Breast epithelium (tissue), 4 donors: ENCODE data around the gene GREM2. TPM values are rescaled to one million over a fixed set of nuclear protein-coding genes. Genes with fewer than 3 reads are reported as not detected.

ENCODE experiments used
- DNase-seq, 2 donors: peaks; one replicate each; pipeline ENCODE4 v3.0.0-alpha.2; 2019; ENCODE audit warnings: low spot score in 2 of 2
- H3K27ac ChIP-seq, 2 donors: fragments of 200-600 bp; sonication (generic) in 1 of 2; one replicate each; pipeline ENCODE4 v1.5.1; 2016 to 2019; ENCODE audit warnings: mild to moderate bottlenecking in 1 of 2
- H3K27me3 ChIP-seq, 2 donors: fragments of 200-600 bp; sonication (generic) in 1 of 2; one replicate each; pipeline versions ENCODE4 v1.5.1 to v1.6.0; 2017 to 2019; ENCODE audit warnings: control low read depth in 1 of 2, mild to moderate bottlenecking in 1 of 2
- H3K36me3 ChIP-seq: fragments of 200-600 bp; one replicate; pipeline ENCODE4 v1.5.1; 2019
- H3K4me1 ChIP-seq, 2 donors: fragments of 200-600 bp; sonication (generic); one replicate each; pipeline ENCODE4 v1.5.1; 2016 to 2019; ENCODE audit warnings: control low read depth in 1 of 2
- H3K4me3 ChIP-seq, 3 donors: fragments of 200-600 bp; sonication (generic); 1 replicate in 2 of 3; 2 replicates in 1 of 3; pipeline ENCODE4 v1.5.1; 2016 to 2019; ENCODE audit warnings: mild to moderate bottlenecking in 3 of 3, moderate library complexity in 2 of 3
- H3K9me3 ChIP-seq, 2 donors: fragments of 200-600 bp; sonication (generic) in 1 of 2; one replicate each; pipeline ENCODE4 v1.5.1; 2016 to 2019; ENCODE audit warnings: control low read depth in 1 of 2
- CTCF ChIP-seq, 3 donors: fragments of 450-650 bp; IDR thresholded peaks; one replicate each; pipeline ENCODE4 v1.5.1; 2016 to 2017; ENCODE audit warnings: antibody characterized with exemption in 3 of 3, mild to moderate bottlenecking in 3 of 3, moderate library complexity in 3 of 3
- POLR2A ChIP-seq: fragments of 450-650 bp; IDR thresholded peaks from one replicate; pipeline ENCODE4 v1.6.1; 2016; ENCODE audit warnings: antibody characterized with exemption, mild to moderate bottlenecking, moderate library complexity
- POLR2AphosphoS5 ChIP-seq, 3 donors: sonication (generic); formaldehyde crosslinking; IDR thresholded peaks; one replicate each; pipeline ENCODE4 v1.6.1; 2017; ENCODE audit warnings: antibody characterized with exemption in 3 of 3
- intact Hi-C: fragments of 100-400 bp; cut with DNase I; formaldehyde crosslinking; loops from one replicate; pipeline ENCODE4 v1.15.1; 2023; ENCODE audit warnings: low total_unique reads
- total RNA-seq, 3 donors: library from RNA; depleted of rRNA; stranded (reverse); fragments of >200 nt; gene quantifications; one replicate each; pipeline ENCODE4 v1.1.0, GENCODE V29; 2016

GREM2 gene
- total RNA-seq, 3 donors from 2014 or later, result 0.16 to 2.0 (median 1.0) TPM

GRCh38 chr1:240516069-240516468 is 95.9 kb downstream of the GREM2 start:
- no peak for DNase-seq
- H3K27me3 ChIP-seq, result no peaks in the 10 kb centered on the region
- intact Hi-C loops, result no loop called here
- no peaks in the 10 kb centered on the region for H3K4me1 ChIP-seq
- no peak overlapping the region for H3K27ac ChIP-seq
- no peaks in the 10 kb centered on the region for H3K36me3 ChIP-seq
- H3K4me3 ChIP-seq, result no peak overlapping the region
- no peak for TF ChIP-seq CTCF (IDR thresholded peaks at IDR 0.05)
- no peak for TF ChIP-seq POLR2AphosphoS5 (IDR thresholded peaks at IDR 0.05)
- TF ChIP-seq POLR2A, result no peak
- H3K9me3 ChIP-seq, result no peaks in the 10 kb centered on the region

- Histone ChIP-seq H3K9me3 (no peaks in the 10 kb centered on the region), H3K36me3 (no peaks in the 10 kb centered on the region), H3K4me3 (no peak overlapping the region), H3K27me3 (no peaks in the 10 kb centered on the region), H3K4me1 (no peaks in the 10 kb centered on the region), H3K27ac (no peak overlapping the region)
- TF ChIP-seq POLR2AphosphoS5 (IDR thresholded peaks at IDR 0.05), result no peak
- TF ChIP-seq CTCF (IDR thresholded peaks at IDR 0.05), result no peak
- no peak for TF ChIP-seq POLR2A
- no peak for DNase-seq
- intact Hi-C loops, result no loop called here
These were observed 96.5 kb downstream of the GREM2 start for GRCh38 chr1:240515505-240515904.

- no peaks in the 10 kb centered on the region for H3K9me3 ChIP-seq
- H3K27ac ChIP-seq, result no peak overlapping the region
- DNase-seq, result no peak
- H3K4me3 ChIP-seq, result no peak overlapping the region
- TF ChIP-seq POLR2AphosphoS5 (IDR thresholded peaks at IDR 0.05) (no peak), CTCF (IDR thresholded peaks at IDR 0.05) (no peak), POLR2A (no peak)
- H3K4me1 ChIP-seq, result no peaks in the 10 kb centered on the region
- intact Hi-C loops, result no loop called here
- no peaks in the 10 kb centered on the region for H3K27me3 ChIP-seq
- no peaks in the 10 kb centered on the region for H3K36me3 ChIP-seq
These were observed 100.2 kb downstream of the GREM2 start for GRCh38 chr1:240511789-240512188.

- DNase-seq, result no peak
- no peaks in the 10 kb centered on the region for H3K4me1 ChIP-seq
- H3K36me3 ChIP-seq, result no peaks in the 10 kb centered on the region
- no peaks in the 10 kb centered on the region for H3K27me3 ChIP-seq
- no peak for TF ChIP-seq POLR2A
- TF ChIP-seq POLR2AphosphoS5 (IDR thresholded peaks at IDR 0.05), result no peak
- no peak for TF ChIP-seq CTCF (IDR thresholded peaks at IDR 0.05)
- no peaks in the 10 kb centered on the region for H3K9me3 ChIP-seq
- no peak overlapping the region for H3K27ac ChIP-seq
- intact Hi-C loops, result no loop called here
- no peak overlapping the region for H3K4me3 ChIP-seq
These were observed 103.0 kb downstream of the GREM2 start for GRCh38 chr1:240508950-240509349.

GRCh38 chr1:240508201-240508600 is 103.8 kb downstream of the GREM2 start:
- Histone ChIP-seq H3K4me3 (no peak overlapping the region), H3K9me3 (no peaks in the 10 kb centered on the region), H3K4me1 (no peaks in the 10 kb centered on the region), H3K27me3 (no peaks in the 10 kb centered on the region), H3K36me3 (no peaks in the 10 kb centered on the region), H3K27ac (no peak overlapping the region)
- TF ChIP-seq CTCF (IDR thresholded peaks at IDR 0.05) (no peak), POLR2AphosphoS5 (IDR thresholded peaks at IDR 0.05) (no peak), POLR2A (no peak)
- DNase-seq, result no peak
- intact Hi-C loops, result no loop called here
